ENCODE data around the gene PGS1. TPM values are rescaled to one million over a fixed set of nuclear protein-coding genes. Genes with fewer than 3 reads are reported as not detected.

PGS1 gene
- polyA plus RNA-seq, 3 donors: 26.0 to 87.1 (median 28.0) TPM

- peaks cover 18% of the 10 kb centered on the region for H3K4me1 Mint-ChIP-seq
- Histone ChIP-seq H3K4me2 (replicated peaks; ENCODE audit: extremely low read depth, low read length, poor library complexity, severe bottlenecking) (no peak overlapping the region), H3K27me3 (ENCODE audit: control insufficient read depth in 2 of 2, insufficient read depth in 2 of 2, low read length in 2 of 2) (peaks cover 0 to 26% of the 10 kb centered on the region in 2 donors), H4K20me1 (ENCODE audit: insufficient read depth, low read length) (no peaks in the 10 kb centered on the region), H2AFZ (ENCODE audit: insufficient read depth, low read depth, low read length, poor library complexity, severe bottlenecking) (no peak overlapping the region), H3K79me2 (ENCODE audit: insufficient read depth, low read length) (no peaks in the 10 kb centered on the region), H3K4me1 (ENCODE audit: control insufficient read depth in 1 of 2, insufficient read depth in 2 of 2, low read length in 2 of 2) (peaks cover 2 to 9% of the 10 kb centered on the region in 2 donors), H3K9me3 (replicated peaks in 1 of 2; ENCODE audit: control insufficient read depth in 1 of 2, insufficient read depth in 1 of 2, low read length in 2 of 2) (no peaks in the 10 kb centered on the region), H3K27ac (ENCODE audit: low read depth in 1 of 2, low read length in 2 of 2) (no peak overlapping the region), H3K36me3 (replicated peaks in 1 of 2; ENCODE audit: control insufficient read depth in 1 of 2, insufficient read depth in 2 of 2, low read length in 2 of 2) (no peaks in the 10 kb centered on the region), H3K4me3 (replicated peaks in 1 of 3; ENCODE audit: low read depth in 2 of 3, low read length in 3 of 3) (no peak overlapping the region), H3K9ac (ENCODE audit: insufficient read depth, low read length, poor library complexity, severe bottlenecking) (no peak overlapping the region)
- no peak for TF ChIP-seq CTCF (IDR thresholded peaks at IDR 0.05)
- no peak overlapping the region for H3K4me3 Mint-ChIP-seq
- 94% methylated on average over 6 of the region's 16 CpGs for WGBS (ENCODE audit: insufficient coverage)
- no peaks in the 10 kb centered on the region for H3K9me3 Mint-ChIP-seq
- intact Hi-C loops (cut with micrococcal nuclease): no loop called here
- peaks cover 25 to 42% (median 41%) of the 10 kb centered on the region in 3 donors for H3K27me3 Mint-ChIP-seq (ENCODE audit: low read depth in 3 of 3)
- H3K27ac Mint-ChIP-seq: no peak overlapping the region
- no peaks in the 10 kb centered on the region for H3K36me3 Mint-ChIP-seq
- DNase-seq: no peak
Measured at GRCh38 chr17:78365561-78366108, 12.8 kb upstream of the PGS1 start.

GRCh38 chr17:78366109-78366848 lies 12.2 kb upstream of the PGS1 start:
- peaks cover 12% of the 10 kb centered on the region for H3K4me1 Mint-ChIP-seq
- no peaks in the 10 kb centered on the region for H3K9me3 Mint-ChIP-seq
- peak overlapping the region in 1 of 2 donors; percentile 46 for H3K4me3 Mint-ChIP-seq
- H3K27me3 Mint-ChIP-seq (ENCODE audit: low read depth in 3 of 3): peaks cover 25 to 41% (median 38%) of the 10 kb centered on the region in 3 donors
- TF ChIP-seq CTCF (IDR thresholded peaks at IDR 0.05): no peak
- no peak overlapping the region for H3K4me2 ChIP-seq (replicated peaks; ENCODE audit: extremely low read depth, low read length, poor library complexity, severe bottlenecking)
- no peaks in the 10 kb centered on the region for H3K79me2 ChIP-seq (ENCODE audit: insufficient read depth, low read length)
- H3K27ac Mint-ChIP-seq: no peak overlapping the region
- H3K4me1 ChIP-seq (ENCODE audit: control insufficient read depth in 1 of 2, insufficient read depth in 2 of 2, low read length in 2 of 2): peaks cover 0 to 5% of the 10 kb centered on the region in 2 donors
- peaks cover 0 to 26% of the 10 kb centered on the region in 2 donors for H3K27me3 ChIP-seq (ENCODE audit: control insufficient read depth in 2 of 2, insufficient read depth in 2 of 2, low read length in 2 of 2)
- no peak overlapping the region for H3K27ac ChIP-seq (ENCODE audit: low read depth in 1 of 2, low read length in 2 of 2)
- H4K20me1 ChIP-seq (ENCODE audit: insufficient read depth, low read length): no peaks in the 10 kb centered on the region
- no peak overlapping the region for H3K9ac ChIP-seq (ENCODE audit: insufficient read depth, low read length, poor library complexity, severe bottlenecking)
- DNase-seq: no peak
- WGBS (ENCODE audit: insufficient coverage): 64% methylated on average over 14 of the region's 18 CpGs
- no peak overlapping the region for H3K4me3 ChIP-seq (replicated peaks in 1 of 3; ENCODE audit: low read depth in 2 of 3, low read length in 3 of 3)
- no peaks in the 10 kb centered on the region for H3K9me3 ChIP-seq (replicated peaks in 1 of 2; ENCODE audit: control insufficient read depth in 1 of 2, insufficient read depth in 1 of 2, low read length in 2 of 2)
- H3K36me3 Mint-ChIP-seq: no peaks in the 10 kb centered on the region
- intact Hi-C loops (cut with micrococcal nuclease): no loop called here
- no peaks in the 10 kb centered on the region for H3K36me3 ChIP-seq (replicated peaks in 1 of 2; ENCODE audit: control insufficient read depth in 1 of 2, insufficient read depth in 2 of 2, low read length in 2 of 2)
- no peak overlapping the region for H2AFZ ChIP-seq (ENCODE audit: insufficient read depth, low read depth, low read length, poor library complexity, severe bottlenecking)

Measured in CD14-positive monocyte (primary cell).